ENCODE data around the gene TMC3.

Gene TMC3

DNA sequence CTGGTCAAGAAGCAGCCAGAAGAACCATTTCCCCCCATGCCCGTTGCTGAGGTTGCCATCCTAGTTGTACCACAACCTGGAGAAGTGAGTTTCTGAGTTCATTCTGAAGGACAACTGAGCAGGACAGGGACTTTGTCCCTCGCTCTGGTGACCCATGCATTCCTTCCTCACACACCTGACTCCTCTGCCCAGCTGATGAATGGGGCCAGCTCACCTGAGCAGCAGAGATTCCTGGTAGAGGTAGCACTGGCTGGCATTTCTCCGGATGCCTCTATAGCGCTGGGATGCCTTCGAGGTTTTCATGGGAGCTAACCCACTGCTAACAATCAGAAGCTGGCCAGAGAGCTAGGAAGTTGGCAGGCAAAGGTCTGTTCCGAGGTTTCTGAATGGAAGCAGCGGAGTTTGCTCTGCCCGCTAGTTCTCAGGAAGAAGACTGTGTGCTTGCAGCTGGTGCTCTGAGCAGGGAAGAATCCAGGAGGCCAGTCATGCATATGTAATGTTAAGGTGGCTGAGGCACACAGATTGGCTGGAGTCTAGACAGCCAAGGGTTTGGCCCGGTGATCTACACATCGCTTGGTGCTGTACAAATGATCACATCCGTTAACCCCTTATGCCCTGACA is at the start of gene TMC3:
Gene TMC3, minus strand, starts transcription at position 439 of the 621 bp plus-strand sequence. Its CDS starts 136 bp downstream, at position 303.
- no peak within 1 kb of the TSS for H3K4me2 ChIP-seq (ENCODE audit: low read length)
- TF ChIP-seq EZH2phosphoT487 (IDR thresholded peaks at IDR 0.05; ENCODE audit: low read depth): no peak
- TF ChIP-seq, protein P1, sequence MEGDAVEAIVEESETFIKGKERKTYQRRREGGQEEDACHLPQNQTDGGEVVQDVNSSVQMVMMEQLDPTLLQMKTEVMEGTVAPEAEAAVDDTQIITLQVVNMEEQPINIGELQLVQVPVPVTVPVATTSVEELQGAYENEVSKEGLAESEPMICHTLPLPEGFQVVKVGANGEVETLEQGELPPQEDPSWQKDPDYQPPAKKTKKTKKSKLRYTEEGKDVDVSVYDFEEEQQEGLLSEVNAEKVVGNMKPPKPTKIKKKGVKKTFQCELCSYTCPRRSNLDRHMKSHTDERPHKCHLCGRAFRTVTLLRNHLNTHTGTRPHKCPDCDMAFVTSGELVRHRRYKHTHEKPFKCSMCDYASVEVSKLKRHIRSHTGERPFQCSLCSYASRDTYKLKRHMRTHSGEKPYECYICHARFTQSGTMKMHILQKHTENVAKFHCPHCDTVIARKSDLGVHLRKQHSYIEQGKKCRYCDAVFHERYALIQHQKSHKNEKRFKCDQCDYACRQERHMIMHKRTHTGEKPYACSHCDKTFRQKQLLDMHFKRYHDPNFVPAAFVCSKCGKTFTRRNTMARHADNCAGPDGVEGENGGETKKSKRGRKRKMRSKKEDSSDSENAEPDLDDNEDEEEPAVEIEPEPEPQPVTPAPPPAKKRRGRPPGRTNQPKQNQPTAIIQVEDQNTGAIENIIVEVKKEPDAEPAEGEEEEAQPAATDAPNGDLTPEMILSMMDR (IDR thresholded peaks at IDR 0.05; ENCODE audit: low read depth, low read length): no peak
- H3K79me2 ChIP-seq (ENCODE audit: low read length): no peaks in the 10 kb centered on the region
- H3K36me3 ChIP-seq (replicated peaks; ENCODE audit: low read depth, low read length): no peaks in the 10 kb centered on the region
- H3K27ac ChIP-seq (ENCODE audit: low read length): no peak within 1 kb of the TSS
- H2AFZ ChIP-seq (ENCODE audit: low read depth, low read length): no peak within 1 kb of the TSS
- no peaks in the 10 kb centered on the region; the same call in 1 of the 2 replicates for H3K4me1 ChIP-seq (ENCODE audit: low read length)
- no peaks in the 10 kb centered on the region for H3K9me3 ChIP-seq (ENCODE audit: insufficient read depth, low read length)
- no peak within 1 kb of the TSS for H3K9ac ChIP-seq (ENCODE audit: low read length)
- no peaks in the 10 kb centered on the region for H4K20me1 ChIP-seq (ENCODE audit: insufficient read depth, low read length)
- no peak within 1 kb of the TSS for H3K4me3 ChIP-seq (ENCODE audit: low read length)
- H3K27me3 ChIP-seq (ENCODE audit: low read depth, low read length): peaks cover 49% of the 10 kb centered on the region

DNA sequence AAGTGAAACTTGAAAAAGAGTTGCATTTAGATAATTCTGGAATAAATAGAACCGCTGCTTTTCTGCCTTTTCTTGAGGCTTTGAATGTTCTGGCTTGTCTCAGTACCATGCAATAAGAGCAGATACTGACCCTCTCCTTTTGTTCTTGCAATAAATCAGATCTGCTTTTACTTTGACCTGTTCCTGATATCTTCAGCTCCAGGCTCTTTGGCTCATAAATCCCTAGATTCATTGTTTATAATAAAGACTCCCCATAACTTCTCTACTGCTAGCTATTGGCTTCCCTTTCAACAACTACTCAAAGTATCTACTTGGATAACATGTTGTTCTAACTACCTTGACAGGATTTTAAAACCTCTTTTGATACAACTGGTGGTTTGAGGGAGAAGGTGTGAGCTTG is 47.4 kb upstream of the TMC3 start:
- Histone ChIP-seq H2AFZ (ENCODE audit: low read depth, low read length) (no peak overlapping the region), H3K4me2 (ENCODE audit: low read length) (no peak overlapping the region), H3K36me3 (replicated peaks; ENCODE audit: low read depth, low read length) (no peaks in the 10 kb centered on the region), H3K4me1 (ENCODE audit: low read length) (no peaks in the 10 kb centered on the region), H3K27me3 (ENCODE audit: low read depth, low read length) (peaks cover 10% of the 10 kb centered on the region), H3K9ac (ENCODE audit: low read length) (no peak overlapping the region), H3K79me2 (ENCODE audit: low read length) (no peaks in the 10 kb centered on the region), H4K20me1 (ENCODE audit: insufficient read depth, low read length) (no peaks in the 10 kb centered on the region), H3K9me3 (ENCODE audit: insufficient read depth, low read length) (no peaks in the 10 kb centered on the region), H3K27ac (ENCODE audit: low read length) (no peak overlapping the region), H3K4me3 (ENCODE audit: low read length) (no peak overlapping the region)
- TF ChIP-seq EZH2phosphoT487 (IDR thresholded peaks at IDR 0.05; ENCODE audit: low read depth): no peak
- TF ChIP-seq, protein P1 (IDR thresholded peaks at IDR 0.05; ENCODE audit: low read depth, low read length): no peak

DNA sequence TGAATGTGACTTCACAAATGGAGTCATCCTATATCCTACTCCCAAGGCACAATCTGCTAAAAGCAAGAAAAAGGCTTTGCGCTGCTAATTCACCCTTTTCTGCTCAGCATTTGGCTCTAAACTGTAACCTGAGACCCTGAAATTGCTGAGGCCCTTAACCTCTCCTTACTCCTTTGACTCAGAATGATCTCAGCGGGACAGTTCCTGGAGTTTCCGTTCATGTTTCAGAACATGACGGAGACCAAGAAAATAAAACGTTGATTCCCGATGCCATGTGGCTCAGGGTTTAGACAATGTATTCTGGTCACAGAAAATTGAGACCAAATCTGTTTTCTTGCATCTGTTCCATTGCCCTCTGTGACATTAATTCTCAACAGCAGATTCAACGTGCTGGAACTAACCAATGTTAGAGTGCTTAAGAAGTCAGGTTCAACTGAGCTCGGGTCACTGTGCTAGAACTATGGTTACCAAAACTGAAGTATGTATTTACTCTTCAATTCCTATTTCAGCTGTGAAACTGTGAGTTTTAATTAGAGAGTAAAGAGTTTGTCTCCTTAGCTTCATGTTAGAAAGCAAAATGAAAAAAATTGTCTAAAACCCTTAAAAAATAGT is 45.4 kb upstream of the TMC3 start:
- Histone ChIP-seq H3K36me3 (replicated peaks; ENCODE audit: low read depth, low read length) (no peaks in the 10 kb centered on the region), H3K4me1 (ENCODE audit: low read length) (no peaks in the 10 kb centered on the region), H3K9me3 (ENCODE audit: insufficient read depth, low read length) (no peaks in the 10 kb centered on the region), H3K4me2 (ENCODE audit: low read length) (no peak overlapping the region), H4K20me1 (ENCODE audit: insufficient read depth, low read length) (no peaks in the 10 kb centered on the region), H3K27ac (ENCODE audit: low read length) (no peak overlapping the region), H3K9ac (ENCODE audit: low read length) (no peak overlapping the region), H3K4me3 (ENCODE audit: low read length) (no peak overlapping the region), H3K79me2 (ENCODE audit: low read length) (no peaks in the 10 kb centered on the region), H2AFZ (ENCODE audit: low read depth, low read length) (no peak overlapping the region), H3K27me3 (ENCODE audit: low read depth, low read length) (peaks cover 11% of the 10 kb centered on the region)
- TF ChIP-seq, protein P1 (IDR thresholded peaks at IDR 0.05; ENCODE audit: low read depth, low read length): no peak
- TF ChIP-seq EZH2phosphoT487 (IDR thresholded peaks at IDR 0.05; ENCODE audit: low read depth): no peak

DNA sequence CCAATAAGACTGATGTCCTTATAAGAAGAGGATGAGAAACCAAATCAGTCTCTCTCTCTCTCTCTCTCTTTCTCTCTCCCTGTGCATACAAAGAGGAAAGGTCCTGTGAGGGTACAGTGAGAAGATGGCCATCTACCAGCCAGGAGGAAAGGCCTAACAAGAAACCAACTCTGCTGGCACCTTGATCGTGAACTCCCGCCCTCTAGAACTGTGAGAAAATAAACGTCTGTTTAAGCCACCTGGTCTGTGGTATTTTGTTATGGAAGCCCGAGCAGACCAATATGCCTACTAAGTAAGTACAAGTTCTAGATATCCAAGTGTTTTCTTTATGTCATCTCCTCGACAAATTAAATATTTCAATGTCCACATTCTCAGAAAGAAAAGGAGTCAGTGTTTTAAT is 44.9 kb upstream of the TMC3 start:
- Histone ChIP-seq H3K9ac (ENCODE audit: low read length) (no peak overlapping the region), H3K27me3 (ENCODE audit: low read depth, low read length) (peaks cover 11% of the 10 kb centered on the region), H3K36me3 (replicated peaks; ENCODE audit: low read depth, low read length) (no peaks in the 10 kb centered on the region), H3K4me2 (ENCODE audit: low read length) (no peak overlapping the region), H3K9me3 (ENCODE audit: insufficient read depth, low read length) (no peaks in the 10 kb centered on the region), H3K27ac (ENCODE audit: low read length) (no peak overlapping the region), H3K4me3 (ENCODE audit: low read length) (no peak overlapping the region), H3K4me1 (ENCODE audit: low read length) (no peaks in the 10 kb centered on the region), H4K20me1 (ENCODE audit: insufficient read depth, low read length) (no peaks in the 10 kb centered on the region), H3K79me2 (ENCODE audit: low read length) (no peaks in the 10 kb centered on the region), H2AFZ (ENCODE audit: low read depth, low read length) (no peak overlapping the region)
- TF ChIP-seq, protein P1 (IDR thresholded peaks at IDR 0.05; ENCODE audit: low read depth, low read length): no peak
- no peak for TF ChIP-seq EZH2phosphoT487 (IDR thresholded peaks at IDR 0.05; ENCODE audit: low read depth)
